HG02759 (cell line): Measurements from ENCODE around the gene DNAJC7.

ENCODE experiments used
- ATAC-seq: cut with Tn5 transposase; IDR thresholded peaks from one replicate; pipeline ENCODE4 v1.9.1; 2021; ENCODE audit warnings: mild to moderate bottlenecking, moderate library complexity; ENCODE audit not compliant: unreplicated experiment

The DNAJC7 gene

GRCh38 chr17:41982026-41982760 is 35.0 kb downstream of the DNAJC7 start:
- ATAC-seq, result no peak

GRCh38 chr17:41977991-41978390 is 39.2 kb downstream of the DNAJC7 start:
- ATAC-seq, result no peak

GRCh38 chr17:41976142-41976768 is 41.0 kb downstream of the DNAJC7 start:
- no peak for ATAC-seq

- no peak for ATAC-seq
These were observed 41.8 kb downstream of the DNAJC7 start for GRCh38 chr17:41975099-41976083.

- ATAC-seq, result no peak
These were observed 42.6 kb downstream of the DNAJC7 start for GRCh38 chr17:41974658-41975057.

- no peak for ATAC-seq
These were observed 43.2 kb downstream of the DNAJC7 start for GRCh38 chr17:41974031-41974430.

GRCh38 chr17:41973408-41973811 is 43.8 kb downstream of the DNAJC7 start:
- ATAC-seq, result no peak

- peak; percentile 74 for ATAC-seq
These were observed 44.5 kb downstream of the DNAJC7 start for GRCh38 chr17:41972571-41973407.

GRCh38 chr17:41971721-41972523 is 45.3 kb downstream of the DNAJC7 start:
- no peak for ATAC-seq

- ATAC-seq, result no peak
These were observed 46.3 kb downstream of the DNAJC7 start for GRCh38 chr17:41970901-41971331.

- no peak for ATAC-seq
These were observed 48.6 kb downstream of the DNAJC7 start for GRCh38 chr17:41968676-41969075.

- no peak for ATAC-seq
These were observed 49.2 kb downstream of the DNAJC7 start for GRCh38 chr17:41967921-41968578.

GRCh38 chr17:41967141-41967920 is 49.9 kb downstream of the DNAJC7 start:
- no peak for ATAC-seq

- peak; percentile 76 for ATAC-seq
These were observed 50.6 kb downstream of the DNAJC7 start, which contains the start of gene CNP for GRCh38 chr17:41966463-41967140. Gene CNP, plus strand, starts transcription at chr17:41966795. Its CDS starts 90 bp downstream, at chr17:41966885.

- peak; percentile 32 for ATAC-seq
These were observed 51.4 kb downstream of the DNAJC7 start for GRCh38 chr17:41965694-41966462.

GRCh38 chr17:41962768-41963434 is 54.3 kb downstream of the DNAJC7 start:
- ATAC-seq, result no peak
